ENCODE data around the gene MSI2. TPM values are rescaled to one million over a fixed set of nuclear protein-coding genes. Genes with fewer than 3 reads are reported as not detected.

The MSI2 gene
- total and polyA plus RNA-seq, 2 donors (not counting 1 experiment from before 2014, with no cell fraction given) = 16.1 to 196 TPM

DNA sequence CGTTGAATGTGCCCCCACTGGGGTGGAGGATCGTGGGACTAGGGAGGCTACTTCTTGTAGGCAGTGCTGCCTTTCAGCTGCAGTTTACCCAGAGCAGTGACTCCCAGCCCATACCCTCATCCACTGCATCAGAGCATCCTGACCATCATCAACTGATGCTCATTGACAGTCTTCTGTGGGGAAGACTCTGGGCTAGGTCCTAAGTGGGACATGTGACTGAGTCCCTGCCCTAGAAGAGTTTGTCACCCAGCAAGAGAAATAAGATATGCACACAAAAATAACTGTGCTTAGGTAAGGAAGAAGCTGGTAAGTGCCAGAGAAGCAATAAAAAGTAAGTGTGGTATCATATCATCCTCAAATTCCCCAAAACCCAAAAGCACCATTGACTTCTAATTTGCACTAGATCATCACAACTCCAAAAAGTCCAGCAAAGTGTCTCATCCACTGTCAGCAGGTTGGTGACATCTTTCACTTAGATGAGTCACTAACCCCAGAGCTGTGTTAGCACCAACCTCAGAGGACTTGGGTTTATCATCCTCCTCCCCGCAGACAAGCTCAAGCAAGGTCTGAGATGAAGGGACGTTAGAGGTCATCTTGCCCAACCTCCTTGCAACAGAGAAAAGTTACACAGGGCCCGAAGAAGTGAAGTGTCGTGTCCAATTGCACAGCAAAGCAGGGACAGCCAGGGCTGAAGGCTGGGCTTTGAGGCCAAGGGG is 389.8 kb downstream of the MSI2 start:
- Histone ChIP-seq H2AFZ (ENCODE audit: insufficient read depth, low read depth, low read length, poor library complexity, severe bottlenecking) (no peak overlapping the region), H3K9ac (ENCODE audit: low read length) (no peak overlapping the region), H3K79me2 (ENCODE audit: control insufficient read depth, insufficient read depth, low read length) (no peaks in the 10 kb centered on the region), H3K36me3 (replicated peaks in 1 of 2; ENCODE audit: control extremely low read depth in 1 of 2, control insufficient read depth in 1 of 2, extremely low read depth in 1 of 2, insufficient read depth in 2 of 2, low read length in 1 of 2) (peaks cover 0 to 4% of the 10 kb centered on the region in 2 experiments), H3K27me3 (replicated peaks in 1 of 4; ENCODE audit: control extremely low read depth in 1 of 4, control insufficient read depth in 3 of 4, insufficient read depth in 4 of 4, low read length in 3 of 4) (no peaks in the 10 kb centered on the region), H3K4me2 (replicated peaks; ENCODE audit: low read depth, low read length, poor library complexity, severe bottlenecking) (no peak overlapping the region), H3K9me3 (ENCODE audit: control extremely low read depth in 1 of 3, control insufficient read depth in 2 of 3, insufficient read depth in 1 of 3, low read length in 2 of 3) (no peaks in the 10 kb centered on the region), H3K27ac (ENCODE audit: low read length in 2 of 2) (no peak overlapping the region), H3K4me1 (ENCODE audit: control insufficient read depth in 2 of 2, insufficient read depth in 2 of 2, low read length in 2 of 2) (no peaks in the 10 kb centered on the region), H3K4me3 (ENCODE audit: control extremely low read depth in 1 of 5, extremely low read depth in 1 of 5, insufficient read depth in 1 of 5, low read depth in 2 of 5, low read length in 4 of 5) (no peak overlapping the region), H4K20me1 (ENCODE audit: control insufficient read depth, insufficient read depth, low read length, poor library complexity, severe bottlenecking) (no peaks in the 10 kb centered on the region)
- ChIA-PET POLR2A (no interaction called here), CTCF (no interaction called here)
- DNase-seq = no peak
- no peak overlapping the region for H3K4me3 Mint-ChIP-seq
- no peaks in the 10 kb centered on the region for H3K9me3 Mint-ChIP-seq (ENCODE audit: insufficient read depth)
- 94% methylated on average over 4 of the region's 6 CpGs for WGBS (ENCODE audit: insufficient coverage)
- ATAC-seq (ENCODE audit: low read depth) = no peak
- H3K4me1 Mint-ChIP-seq = peaks cover 2% of the 10 kb centered on the region
- H3K27ac Mint-ChIP-seq = peak overlapping the region; percentile 6
- intact Hi-C loops (cut with micrococcal nuclease) = no loop called here
- TF ChIP-seq, protein P1, sequence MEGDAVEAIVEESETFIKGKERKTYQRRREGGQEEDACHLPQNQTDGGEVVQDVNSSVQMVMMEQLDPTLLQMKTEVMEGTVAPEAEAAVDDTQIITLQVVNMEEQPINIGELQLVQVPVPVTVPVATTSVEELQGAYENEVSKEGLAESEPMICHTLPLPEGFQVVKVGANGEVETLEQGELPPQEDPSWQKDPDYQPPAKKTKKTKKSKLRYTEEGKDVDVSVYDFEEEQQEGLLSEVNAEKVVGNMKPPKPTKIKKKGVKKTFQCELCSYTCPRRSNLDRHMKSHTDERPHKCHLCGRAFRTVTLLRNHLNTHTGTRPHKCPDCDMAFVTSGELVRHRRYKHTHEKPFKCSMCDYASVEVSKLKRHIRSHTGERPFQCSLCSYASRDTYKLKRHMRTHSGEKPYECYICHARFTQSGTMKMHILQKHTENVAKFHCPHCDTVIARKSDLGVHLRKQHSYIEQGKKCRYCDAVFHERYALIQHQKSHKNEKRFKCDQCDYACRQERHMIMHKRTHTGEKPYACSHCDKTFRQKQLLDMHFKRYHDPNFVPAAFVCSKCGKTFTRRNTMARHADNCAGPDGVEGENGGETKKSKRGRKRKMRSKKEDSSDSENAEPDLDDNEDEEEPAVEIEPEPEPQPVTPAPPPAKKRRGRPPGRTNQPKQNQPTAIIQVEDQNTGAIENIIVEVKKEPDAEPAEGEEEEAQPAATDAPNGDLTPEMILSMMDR (IDR thresholded peaks at IDR 0.05) = no peak
- no peak for TF ChIP-seq EZH2 (IDR thresholded peaks at IDR 0.05; ENCODE audit: borderline replicate concordance, insufficient read depth, low read depth, low read length, poor library complexity, severe bottlenecking)
- H3K27me3 Mint-ChIP-seq = no peaks in the 10 kb centered on the region

DNA sequence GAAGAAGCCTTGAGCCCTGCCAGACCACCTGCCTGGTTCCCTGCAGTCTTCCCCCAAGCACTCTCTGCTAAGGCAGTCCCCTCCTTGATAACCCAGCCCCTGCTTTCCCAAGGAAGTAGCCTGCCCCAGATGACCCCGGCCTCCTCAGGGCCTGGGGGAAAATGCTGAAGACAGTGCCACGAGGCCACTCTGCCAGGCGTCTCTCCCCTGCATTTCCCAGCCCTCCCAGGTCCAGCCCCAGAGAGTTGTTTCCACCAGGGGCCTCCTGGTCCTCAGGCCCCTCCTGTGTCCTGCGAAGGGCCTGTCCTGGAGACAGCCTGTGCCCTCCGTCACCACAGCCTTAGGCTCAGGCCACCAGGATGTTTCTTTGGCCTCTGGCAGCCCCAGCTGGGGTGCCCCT is 392.4 kb downstream of the MSI2 start:
- H4K20me1 ChIP-seq (ENCODE audit: control insufficient read depth, insufficient read depth, low read length, poor library complexity, severe bottlenecking) = no peaks in the 10 kb centered on the region
- Mint-ChIP-seq H3K27ac (no peak overlapping the region), H3K4me1 (peaks cover 2% of the 10 kb centered on the region), H3K4me3 (no peak overlapping the region), H3K27me3 (no peaks in the 10 kb centered on the region), H3K9me3 (ENCODE audit: insufficient read depth) (no peaks in the 10 kb centered on the region)
- H3K4me2 ChIP-seq (replicated peaks; ENCODE audit: low read depth, low read length, poor library complexity, severe bottlenecking) = no peak overlapping the region
- H2AFZ ChIP-seq (ENCODE audit: insufficient read depth, low read depth, low read length, poor library complexity, severe bottlenecking) = no peak overlapping the region
- peaks cover 0 to 4% of the 10 kb centered on the region in 2 experiments for H3K36me3 ChIP-seq (replicated peaks in 1 of 2; ENCODE audit: control extremely low read depth in 1 of 2, control insufficient read depth in 1 of 2, extremely low read depth in 1 of 2, insufficient read depth in 2 of 2, low read length in 1 of 2)
- no peaks in the 10 kb centered on the region for H3K9me3 ChIP-seq (ENCODE audit: control extremely low read depth in 1 of 3, control insufficient read depth in 2 of 3, insufficient read depth in 1 of 3, low read length in 2 of 3)
- no peak overlapping the region for H3K9ac ChIP-seq (ENCODE audit: low read length)
- TF ChIP-seq EZH2 (IDR thresholded peaks at IDR 0.05; ENCODE audit: borderline replicate concordance, insufficient read depth, low read depth, low read length, poor library complexity, severe bottlenecking) = no peak
- TF ChIP-seq, protein P1 (IDR thresholded peaks at IDR 0.05) = no peak
- H3K4me1 ChIP-seq (ENCODE audit: control insufficient read depth in 2 of 2, insufficient read depth in 2 of 2, low read length in 2 of 2) = no peaks in the 10 kb centered on the region
- intact Hi-C loops (cut with micrococcal nuclease) = no loop called here
- DNase-seq = no peak
- CTCF ChIA-PET = interaction anchor here (1.4 kb wide), 1 partner anchor 50 kb away, joined by 3 read pairs; no protein-coding TSS in a partner anchor
- 100% methylated on average over 5 of the region's 5 CpGs for WGBS (ENCODE audit: insufficient coverage)
- no peak for ATAC-seq (ENCODE audit: low read depth)
- no peaks in the 10 kb centered on the region for H3K79me2 ChIP-seq (ENCODE audit: control insufficient read depth, insufficient read depth, low read length)
- POLR2A ChIA-PET = no interaction called here
- no peak overlapping the region for H3K27ac ChIP-seq (ENCODE audit: low read length in 2 of 2)
- H3K4me3 ChIP-seq (ENCODE audit: control extremely low read depth in 1 of 5, extremely low read depth in 1 of 5, insufficient read depth in 1 of 5, low read depth in 2 of 5, low read length in 4 of 5) = no peak overlapping the region
- no peaks in the 10 kb centered on the region for H3K27me3 ChIP-seq (replicated peaks in 1 of 4; ENCODE audit: control extremely low read depth in 1 of 4, control insufficient read depth in 3 of 4, insufficient read depth in 4 of 4, low read length in 3 of 4)

Data from B cell (primary cell).